GM04503 (cell line): Measurements from ENCODE around the gene SYDE2.
"Not testable (repeated sequence)": the region's sequence is repeated elsewhere in the genome, so short reads cannot be mapped to it uniquely, and the experiment has no call there.

ENCODE experiments used
- DNase-seq: peaks from one replicate; pipeline ENCODE4 v3.0.0-alpha.2; 2012; ENCODE audit warnings: low read depth

SYDE2 gene

GRCh38 chr1:85208488-85208887 is 7.7 kb upstream of the SYDE2 start:
- DNase-seq = no peak

- no peak for DNase-seq
Measured at GRCh38 chr1:85203573-85204171, 2.9 kb upstream of the SYDE2 start.

DNA sequence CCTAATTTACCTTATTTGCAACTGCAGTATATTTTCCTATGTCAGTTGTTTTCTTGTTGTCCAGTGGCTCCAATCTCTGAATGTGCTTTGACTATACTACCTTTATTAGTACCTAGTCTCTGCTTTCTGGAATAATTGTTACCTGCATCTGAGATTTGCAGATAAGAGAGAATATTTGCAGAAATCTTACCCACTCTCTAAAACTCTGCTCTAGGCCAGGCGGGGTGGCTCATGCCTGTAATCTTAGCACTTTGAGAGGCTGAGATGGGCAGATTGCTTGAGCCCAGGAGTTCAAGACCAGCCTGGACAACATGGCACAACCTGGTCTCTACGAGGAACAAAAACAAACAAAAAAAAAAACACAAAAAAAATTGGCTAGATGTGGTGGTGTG is 2.0 kb upstream of the SYDE2 start:
- no peak for DNase-seq

- no peak for DNase-seq
Measured at GRCh38 chr1:85202092-85202863, 1.5 kb upstream of the SYDE2 start.

DNA sequence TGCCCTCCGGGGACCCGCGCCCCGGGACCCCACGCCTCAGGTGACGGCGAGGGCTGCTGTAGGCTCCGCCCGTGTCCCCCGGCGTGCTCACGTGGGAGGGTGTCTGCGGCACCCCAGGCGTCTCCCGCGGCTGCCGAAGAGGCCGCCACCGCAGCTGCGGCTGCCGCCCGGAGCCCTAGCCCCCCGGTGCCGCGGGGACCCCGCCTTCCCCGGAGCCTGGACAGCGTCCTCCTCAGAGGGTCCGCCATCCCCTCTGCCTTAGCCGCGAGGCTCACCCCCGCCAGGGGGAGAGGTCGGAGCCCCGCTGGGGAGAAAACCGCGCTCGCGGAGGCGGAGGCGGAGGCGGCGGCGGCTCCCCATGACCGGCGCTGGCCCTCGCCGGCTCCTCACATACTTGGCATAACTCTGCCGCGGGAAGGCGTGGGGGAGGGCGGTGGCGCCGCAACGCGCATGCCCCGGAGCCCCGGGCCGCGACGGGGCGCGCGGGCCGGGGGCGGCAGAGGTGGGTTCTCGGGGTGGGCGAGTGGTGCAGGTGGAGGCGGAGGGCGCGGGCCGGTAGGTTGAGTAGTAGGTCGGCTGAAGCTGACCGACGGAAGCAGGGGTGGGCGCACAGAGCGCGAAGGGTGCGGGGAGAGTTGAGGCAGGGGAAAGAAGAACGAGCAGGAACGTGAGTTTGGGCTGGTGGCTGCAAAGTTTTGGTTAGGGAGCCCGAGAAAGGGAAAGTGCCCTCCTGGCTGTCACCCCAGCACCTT is 700 bp upstream of the SYDE2 start:
- DNase-seq = no peak

- DNase-seq = no peak
Measured at GRCh38 chr1:85199667-85200462, 951 bp downstream of the SYDE2 start.

GRCh38 chr1:85198864-85199263 is 2.0 kb downstream of the SYDE2 start:
- DNase-seq = no peak

DNA sequence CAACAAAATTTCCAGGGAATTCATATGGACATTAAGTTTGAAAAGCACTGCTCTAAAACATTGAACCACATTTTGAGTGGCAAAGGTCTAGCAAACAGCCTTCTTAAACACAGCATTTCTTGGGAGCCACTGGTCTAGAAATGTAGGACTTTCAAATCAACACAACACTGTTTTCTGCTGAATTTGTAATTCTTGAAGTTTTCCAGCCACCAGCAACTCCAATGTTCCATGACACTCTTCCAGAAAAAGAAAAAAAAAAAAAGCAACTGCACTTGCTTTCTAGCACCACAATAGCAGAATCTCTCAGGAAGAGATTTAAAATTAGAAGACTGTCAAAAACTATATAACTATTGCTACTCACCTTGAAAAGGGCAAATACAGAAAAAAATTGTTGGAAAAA is 4.5 kb downstream of the SYDE2 start:
- no peak for DNase-seq

GRCh38 chr1:85195703-85196102 is 5.1 kb downstream of the SYDE2 start:
- no peak for DNase-seq

DNA sequence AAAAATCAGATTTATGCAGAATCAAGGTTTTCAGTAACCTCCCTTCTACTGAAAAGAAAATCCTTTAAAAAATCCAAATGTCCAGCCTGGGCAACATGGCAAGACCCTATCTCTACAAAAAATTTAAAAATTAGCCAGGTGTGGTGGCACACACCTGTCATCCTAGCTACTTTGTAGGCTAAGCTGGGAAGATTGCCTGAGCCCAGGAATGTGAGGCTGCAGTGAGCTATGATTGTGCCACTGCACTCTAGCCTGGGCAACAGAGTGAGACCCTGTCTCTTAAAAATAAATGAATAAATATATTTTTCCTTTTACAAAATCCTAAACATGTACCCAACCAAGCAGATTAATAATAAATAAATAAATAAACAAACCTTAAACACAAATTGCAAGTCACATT is 8.7 kb downstream of the SYDE2 start:
- not testable (repeated sequence) for DNase-seq

- DNase-seq = no peak
Measured at GRCh38 chr1:85189120-85189519, 11.7 kb downstream of the SYDE2 start.

- no peak for DNase-seq
Measured at GRCh38 chr1:85188530-85188929, 12.3 kb downstream of the SYDE2 start.

DNA sequence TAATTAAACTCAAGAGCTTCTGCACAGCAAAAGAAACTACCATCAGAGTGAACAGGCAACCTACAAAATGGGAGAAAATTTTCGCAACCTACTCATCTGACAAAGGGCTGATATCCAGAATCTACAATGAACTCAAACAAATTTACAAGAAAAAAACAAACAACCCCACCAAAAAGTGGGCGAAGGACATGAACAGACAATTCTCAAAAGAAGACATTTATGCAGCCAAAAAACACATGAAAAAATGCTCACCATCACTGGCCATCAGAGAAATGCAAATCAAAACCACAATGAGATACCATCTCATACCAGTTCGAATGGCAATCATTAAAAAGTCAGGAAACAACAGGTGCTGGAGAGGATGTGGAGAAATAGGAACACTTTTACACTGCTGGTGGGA is 13.8 kb downstream of the SYDE2 start:
- DNase-seq = not testable (repeated sequence)

GRCh38 chr1:85184245-85184644 is 16.6 kb downstream of the SYDE2 start:
- DNase-seq = no peak

DNA sequence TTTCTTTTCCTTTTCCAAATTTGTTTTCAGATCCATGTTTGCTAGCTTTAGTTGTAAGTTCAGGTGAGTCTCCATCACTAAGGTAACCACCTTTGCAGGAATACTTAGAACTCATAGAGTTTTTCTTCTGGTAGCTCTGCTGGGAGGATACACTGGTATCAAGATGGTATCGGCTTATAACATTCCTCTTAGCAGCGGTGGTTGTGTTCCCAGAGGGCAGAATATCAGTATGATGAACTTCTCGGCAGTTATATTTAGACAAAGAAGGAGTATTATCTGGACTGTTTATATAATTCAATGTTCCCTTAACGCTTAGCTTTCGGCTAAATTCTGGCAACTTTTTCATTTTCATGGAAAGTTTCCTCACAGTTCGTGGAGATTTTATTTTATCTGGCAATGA is 18.1 kb downstream of the SYDE2 start:
- no peak for DNase-seq

- no peak for DNase-seq
Measured at GRCh38 chr1:85180869-85181268, 19.9 kb downstream of the SYDE2 start.

DNA sequence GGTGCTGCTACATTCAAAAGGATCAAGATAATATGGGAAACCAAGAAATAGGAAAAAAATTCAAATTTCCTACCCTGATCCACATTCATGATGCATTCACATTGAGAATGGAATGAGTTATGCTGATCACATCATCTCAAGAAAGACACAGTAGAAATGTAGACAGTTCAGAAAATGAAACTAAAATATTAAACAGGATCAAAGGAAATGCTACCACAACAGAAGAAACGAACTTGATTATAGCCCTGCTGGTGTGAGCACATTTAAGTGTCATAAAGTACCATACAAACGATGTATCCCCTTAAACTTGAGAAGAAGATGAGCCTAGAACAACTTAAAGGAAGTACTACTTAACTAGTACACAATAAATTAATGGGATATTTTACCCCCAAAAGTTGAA is 21.3 kb downstream of the SYDE2 start:
- DNase-seq = no peak

- DNase-seq = no peak
Measured at GRCh38 chr1:85178396-85178795, 22.4 kb downstream of the SYDE2 start.

GRCh38 chr1:85174503-85174902 is 26.3 kb downstream of the SYDE2 start:
- no peak for DNase-seq

GRCh38 chr1:85172684-85173337 is 28.0 kb downstream of the SYDE2 start:
- DNase-seq = no peak

DNA sequence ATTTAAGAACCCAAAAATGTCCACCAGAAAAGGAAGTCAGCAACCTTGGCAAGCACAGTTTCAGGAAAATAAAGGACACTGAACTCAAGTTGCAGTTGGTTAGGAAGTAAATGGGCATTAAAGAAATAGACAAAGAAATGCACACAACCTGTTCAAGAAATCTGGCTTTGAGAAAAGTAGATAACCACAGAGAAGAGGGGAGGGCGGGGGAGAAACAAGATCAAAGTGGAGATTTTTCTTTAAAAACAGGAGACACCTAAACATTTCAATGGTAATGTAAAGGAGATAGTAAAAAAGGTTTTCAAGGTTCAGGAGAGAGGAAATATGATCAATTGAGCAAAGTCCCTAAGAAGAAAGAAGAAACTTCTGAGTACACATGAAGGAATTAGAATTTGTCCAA is 29.1 kb downstream of the SYDE2 start:
- DNase-seq = no peak

DNA sequence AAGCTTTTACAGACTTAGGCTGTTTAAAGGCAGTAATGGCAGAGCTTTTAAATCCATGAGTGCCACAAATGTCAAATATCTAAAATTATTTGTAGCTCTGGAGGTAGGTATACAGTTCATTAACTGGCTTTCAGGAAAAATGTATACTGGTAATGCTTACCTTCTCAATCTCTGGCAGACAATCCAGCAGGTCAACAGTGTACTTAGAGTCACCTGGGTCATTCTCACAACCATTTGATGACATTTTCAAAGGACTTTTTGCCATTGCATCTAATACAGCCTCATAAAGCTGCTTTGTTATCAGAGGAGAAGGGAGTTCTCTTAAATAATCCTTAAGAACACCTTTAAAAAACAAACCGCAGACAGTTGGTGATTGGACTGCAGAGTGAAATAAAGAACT is 31.9 kb downstream of the SYDE2 start:
- no peak for DNase-seq
